ENCODE data around the gene ARPC2.
A peak's percentile ranks its signal among the peaks of the same experiment; 100 is the strongest.

DNA sequence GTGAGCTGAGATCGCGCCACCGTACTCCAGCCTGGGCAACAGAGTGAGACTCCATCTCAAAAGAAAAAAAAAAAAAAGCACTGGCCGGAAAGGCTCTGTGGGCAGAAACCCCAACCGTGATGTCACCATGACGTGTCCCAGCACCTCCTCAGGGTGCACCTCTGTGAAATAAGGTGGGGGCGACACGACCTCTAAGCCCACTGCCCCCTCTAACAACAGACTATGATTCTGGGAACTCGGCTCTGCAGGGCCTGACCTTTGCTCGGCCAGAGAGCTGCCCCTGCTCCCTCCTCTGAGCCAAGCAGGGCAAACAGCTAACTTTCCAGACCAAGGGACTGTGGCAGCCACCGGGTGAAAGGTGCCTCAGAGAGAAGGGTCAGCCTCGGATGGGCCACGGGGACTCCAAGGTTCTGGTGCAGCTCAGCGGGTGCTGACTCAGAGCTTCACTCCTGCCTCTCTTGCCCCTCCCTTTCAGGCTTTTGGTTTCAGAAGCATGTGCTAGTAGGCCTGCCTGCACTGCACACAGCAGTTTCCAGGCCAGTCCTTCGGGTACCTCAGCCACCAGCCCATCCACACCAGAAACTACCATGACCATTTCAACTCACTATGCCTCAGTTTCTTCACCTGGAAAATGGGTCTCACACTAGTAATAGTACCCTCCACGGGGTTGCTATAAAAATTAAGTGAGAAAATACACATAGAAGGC lies 67.3 kb downstream of the ARPC2 start:
- peak; percentile 53 for TF ChIP-seq POLR2A (IDR thresholded peaks at IDR 0.05)
- TF ChIP-seq CTCF (IDR thresholded peaks at IDR 0.05): no peak
